GM21619 (cell line): ENCODE results near the gene MCM10.
"Not testable (repeated sequence)": the region's sequence is repeated elsewhere in the genome, so short reads cannot be mapped to it uniquely, and the experiment has no call there.

Source experiments
- ATAC-seq: cut with Tn5 transposase; IDR thresholded peaks from one replicate; pipeline ENCODE4 v1.9.1; 2021; ENCODE audit not compliant: unreplicated experiment

The MCM10 gene

GRCh38 chr10:13219685-13220670 lies 58.6 kb downstream of the MCM10 start:
- ATAC-seq = no peak

GRCh38 chr10:13221572-13221971 lies 60.2 kb downstream of the MCM10 start:
- ATAC-seq = no peak

GRCh38 chr10:13222151-13222550 lies 60.8 kb downstream of the MCM10 start:
- no peak for ATAC-seq

GRCh38 chr10:13222566-13222965 lies 61.2 kb downstream of the MCM10 start:
- no peak for ATAC-seq

- ATAC-seq = no peak
Measured at GRCh38 chr10:13223241-13223640, 61.9 kb downstream of the MCM10 start.

- ATAC-seq = no peak
Measured at GRCh38 chr10:13224210-13224995, 63.0 kb downstream of the MCM10 start.

- no peak for ATAC-seq
Measured at GRCh38 chr10:13225601-13226000, 64.2 kb downstream of the MCM10 start.

- no peak for ATAC-seq
Measured at GRCh38 chr10:13227031-13227430, 65.7 kb downstream of the MCM10 start.

GRCh38 chr10:13231190-13231589 lies 69.8 kb downstream of the MCM10 start:
- ATAC-seq = no peak

- no peak for ATAC-seq
Measured at GRCh38 chr10:13231808-13232207, 70.5 kb downstream of the MCM10 start.

GRCh38 chr10:13233358-13233757 lies 72.0 kb downstream of the MCM10 start:
- ATAC-seq = no peak

- no peak for ATAC-seq
Measured at GRCh38 chr10:13234172-13234571, 72.8 kb downstream of the MCM10 start, which contains the start of gene UCMA. Gene UCMA (minus strand): TSS chr10:13234374. CDS start chr10:13234258, 116 bp downstream.

- not testable (repeated sequence) for ATAC-seq
Measured at GRCh38 chr10:13234736-13235135, 73.4 kb downstream of the MCM10 start.

GRCh38 chr10:13236638-13237037 lies 75.3 kb downstream of the MCM10 start:
- no peak for ATAC-seq

GRCh38 chr10:13238271-13239077 lies 77.1 kb downstream of the MCM10 start:
- no peak for ATAC-seq

- no peak for ATAC-seq
Measured at GRCh38 chr10:13239923-13240322, 78.6 kb downstream of the MCM10 start.

GRCh38 chr10:13241613-13242012 lies 80.3 kb downstream of the MCM10 start:
- ATAC-seq = no peak

- not testable (repeated sequence) for ATAC-seq
Measured at GRCh38 chr10:13242260-13242659, 80.9 kb downstream of the MCM10 start.

- ATAC-seq = no peak
Measured at GRCh38 chr10:13247246-13247645, 85.9 kb downstream of the MCM10 start.

GRCh38 chr10:13247784-13248183 lies 86.4 kb downstream of the MCM10 start:
- no peak for ATAC-seq

GRCh38 chr10:13253726-13254125 lies 92.4 kb downstream of the MCM10 start:
- no peak for ATAC-seq
